ENCODE data around the gene DOK7. TPM values are rescaled to one million over a fixed set of nuclear protein-coding genes. Genes with fewer than 3 reads are reported as not detected.

DOK7 gene
- total RNA-seq, 3 donors from 2014 or later (not counting 1 experiment from before 2014, with no cell fraction given) = 1.3 to 2.9 (median 1.6) TPM

- H3K27me3 ChIP-seq (ENCODE audit: control insufficient read depth, insufficient read depth, low read length) = no peaks in the 10 kb centered on the region
- H3K4me3 Mint-ChIP-seq = no peak overlapping the region
- H3K36me3 Mint-ChIP-seq = no peaks in the 10 kb centered on the region
- no peak overlapping the region for H3K27ac ChIP-seq (ENCODE audit: low read length)
- H3K9me3 Mint-ChIP-seq = no peaks in the 10 kb centered on the region
- no peak overlapping the region for H3K4me3 ChIP-seq (ENCODE audit: low read length)
- no peak for ATAC-seq
- H3K4me1 Mint-ChIP-seq = no peaks in the 10 kb centered on the region
- H3K4me1 ChIP-seq (ENCODE audit: control insufficient read depth, insufficient read depth, low read length) = no peaks in the 10 kb centered on the region
- no peak for TF ChIP-seq CTCF (IDR thresholded peaks at IDR 0.05)
- no peaks in the 10 kb centered on the region for H3K9me3 ChIP-seq (ENCODE audit: control insufficient read depth, insufficient read depth, low read length)
- no peak overlapping the region for H3K27ac Mint-ChIP-seq
- H3K36me3 ChIP-seq (ENCODE audit: control insufficient read depth, insufficient read depth, low read length) = no peaks in the 10 kb centered on the region
- intact Hi-C loops (cut with micrococcal nuclease) = no loop called here
- 93% methylated on average over 19 of the region's 19 CpGs for WGBS (ENCODE audit: insufficient coverage)
- DNase-seq = no peak
- H3K27me3 Mint-ChIP-seq (ENCODE audit: low read depth in 2 of 2) = no peaks in the 10 kb centered on the region
Observed at GRCh38 chr4:3422808-3423297, 40.3 kb upstream of the DOK7 start.

- intact Hi-C loops (cut with micrococcal nuclease) = no loop called here
- 97% methylated on average over 16 of the region's 16 CpGs for WGBS (ENCODE audit: insufficient coverage)
Observed at GRCh38 chr4:3423406-3423805, 39.7 kb upstream of the DOK7 start.

GRCh38 chr4:3423952-3424351 lies 39.2 kb upstream of the DOK7 start:
- Histone ChIP-seq H3K4me1 (ENCODE audit: control insufficient read depth, insufficient read depth, low read length) (no peaks in the 10 kb centered on the region), H3K9me3 (ENCODE audit: control insufficient read depth, insufficient read depth, low read length) (no peaks in the 10 kb centered on the region), H3K27me3 (ENCODE audit: control insufficient read depth, insufficient read depth, low read length) (no peaks in the 10 kb centered on the region), H3K27ac (ENCODE audit: low read length) (no peak overlapping the region), H3K4me3 (ENCODE audit: low read length) (no peak overlapping the region), H3K36me3 (ENCODE audit: control insufficient read depth, insufficient read depth, low read length) (no peaks in the 10 kb centered on the region)
- no peaks in the 10 kb centered on the region for H3K36me3 Mint-ChIP-seq
- H3K9me3 Mint-ChIP-seq = no peaks in the 10 kb centered on the region
- intact Hi-C loops (cut with micrococcal nuclease) = no loop called here
- H3K4me1 Mint-ChIP-seq = no peaks in the 10 kb centered on the region
- DNase-seq (no peak), ATAC-seq (no peak)
- WGBS (ENCODE audit: insufficient coverage) = 94% methylated on average over 13 of the region's 13 CpGs
- H3K4me3 Mint-ChIP-seq = no peak overlapping the region
- no peak overlapping the region for H3K27ac Mint-ChIP-seq
- H3K27me3 Mint-ChIP-seq (ENCODE audit: low read depth in 2 of 2) = no peaks in the 10 kb centered on the region
- no peak for TF ChIP-seq CTCF (IDR thresholded peaks at IDR 0.05)

More at GRCh38 chr4:3423406-3423805, 39.7 kb upstream of the DOK7 start:
- no peak overlapping the region for H3K4me3 Mint-ChIP-seq
- H3K36me3 Mint-ChIP-seq = no peaks in the 10 kb centered on the region
- H3K4me1 Mint-ChIP-seq = no peaks in the 10 kb centered on the region
- no peak for TF ChIP-seq CTCF (IDR thresholded peaks at IDR 0.05)
- Histone ChIP-seq H3K4me3 (ENCODE audit: low read length) (no peak overlapping the region), H3K27ac (ENCODE audit: low read length) (no peak overlapping the region), H3K9me3 (ENCODE audit: control insufficient read depth, insufficient read depth, low read length) (no peaks in the 10 kb centered on the region), H3K4me1 (ENCODE audit: control insufficient read depth, insufficient read depth, low read length) (no peaks in the 10 kb centered on the region), H3K27me3 (ENCODE audit: control insufficient read depth, insufficient read depth, low read length) (no peaks in the 10 kb centered on the region), H3K36me3 (ENCODE audit: control insufficient read depth, insufficient read depth, low read length) (no peaks in the 10 kb centered on the region)
- DNase-seq (no peak), ATAC-seq (no peak)
- no peaks in the 10 kb centered on the region for H3K9me3 Mint-ChIP-seq
- H3K27me3 Mint-ChIP-seq (ENCODE audit: low read depth in 2 of 2) = no peaks in the 10 kb centered on the region
- no peak overlapping the region for H3K27ac Mint-ChIP-seq

GRCh38 chr4:3424522-3425095 lies 38.5 kb upstream of the DOK7 start:
- Mint-ChIP-seq H3K4me3 (no peak overlapping the region), H3K36me3 (no peaks in the 10 kb centered on the region), H3K9me3 (no peaks in the 10 kb centered on the region), H3K27ac (no peak overlapping the region), H3K27me3 (ENCODE audit: low read depth in 2 of 2) (no peaks in the 10 kb centered on the region), H3K4me1 (no peaks in the 10 kb centered on the region)
- no peak for TF ChIP-seq CTCF (IDR thresholded peaks at IDR 0.05)
- Histone ChIP-seq H3K27ac (ENCODE audit: low read length) (no peak overlapping the region), H3K27me3 (ENCODE audit: control insufficient read depth, insufficient read depth, low read length) (no peaks in the 10 kb centered on the region), H3K4me3 (ENCODE audit: low read length) (no peak overlapping the region), H3K36me3 (ENCODE audit: control insufficient read depth, insufficient read depth, low read length) (no peaks in the 10 kb centered on the region), H3K9me3 (ENCODE audit: control insufficient read depth, insufficient read depth, low read length) (no peaks in the 10 kb centered on the region), H3K4me1 (ENCODE audit: control insufficient read depth, insufficient read depth, low read length) (no peaks in the 10 kb centered on the region)
- intact Hi-C loops (cut with micrococcal nuclease) = no loop called here
- WGBS (ENCODE audit: insufficient coverage) = 93% methylated on average over 20 of the region's 20 CpGs
- ATAC-seq (no peak), DNase-seq (no peak)

Data from natural killer cell (primary cell).